B cell (primary cell): Measurements from ENCODE around the gene IFI27L2. TPM values are rescaled to one million over a fixed set of nuclear protein-coding genes. Genes with fewer than 3 reads are reported as not detected.

Experiments used
- ATAC-seq: fragments of 200-7000 bp; cut with Tn5 transposase; one replicate; pipeline ENCODE4 v1.10.0; 2021; ENCODE audit warnings: low read depth, mild to moderate bottlenecking, moderate number of reproducible peaks, moderate library complexity
- CTCF ChIA-PET: fragments of 350-600 bp; sonication (Branson Sonifier 250); formaldehyde crosslinking; loops from one replicate; lab custom pipeline; 2021; ENCODE audit warnings: antibody characterized with exemption, inconsistent platforms; lab: Charles Lee
- POLR2A ChIA-PET: fragments of 350-600 bp; sonication (Branson Sonifier 250); formaldehyde crosslinking; loops from one replicate; lab custom pipeline; 2021; ENCODE audit warnings: antibody characterized with exemption; lab: Charles Lee
- DNase-seq: peaks from one replicate; pipeline ENCODE4 v3.0.0; 2013
- H2AFZ ChIP-seq: 2 replicates; pipeline ENCODE4 v1.6.1; 2012; ENCODE audit warnings: mild to moderate bottlenecking, low read depth, low read length; ENCODE audit not compliant: insufficient read depth, poor library complexity, severe bottlenecking
- H3K27ac ChIP-seq, 2 donors: 1 replicate in 1 of 2; 2 replicates in 1 of 2; pipeline ENCODE4 v1.5.1; 2012 to 2013; ENCODE audit warnings: low read length in 2 of 2, mild to moderate bottlenecking in 2 of 2, moderate library complexity in 1 of 2
- H3K27me3 ChIP-seq, 4 experiments: fragments of 200-600 bp in 1 of 4; sonication (generic) in 1 of 4; replicated peaks in 1 of 4; 1 replicate in 2 of 4; 2 replicates in 2 of 4; pipeline versions ENCODE4 v1.6.1 to v1.7.0; 2013 to 2016; ENCODE audit warnings: low read length in 3 of 4, mild to moderate bottlenecking in 2 of 4, mixed read lengths in 1 of 4, moderate library complexity in 1 of 4; ENCODE audit not compliant: insufficient read depth in 4 of 4, control insufficient read depth in 3 of 4; ENCODE audit errors: control extremely low read depth in 1 of 4
- H3K36me3 ChIP-seq, 2 experiments: replicated peaks in 1 of 2; 1 replicate in 1 of 2; 2 replicates in 1 of 2; pipeline versions ENCODE4 v1.6.1 to v1.7.1; 2013; ENCODE audit warnings: low read length in 1 of 2; ENCODE audit not compliant: insufficient read depth in 2 of 2, control insufficient read depth in 1 of 2; ENCODE audit errors: control extremely low read depth in 1 of 2, extremely low read depth in 1 of 2
- H3K4me1 ChIP-seq, 2 donors: fragments of 200-600 bp in 1 of 2; sonication (generic) in 1 of 2; 1 replicate in 1 of 2; 2 replicates in 1 of 2; pipeline versions ENCODE4 v1.5.1 to v1.6.1; 2013 to 2017; ENCODE audit warnings: low read length in 2 of 2; ENCODE audit not compliant: control insufficient read depth in 2 of 2, insufficient read depth in 2 of 2
- H3K4me2 ChIP-seq: replicated peaks from 2 replicates; pipeline ENCODE3; 2012; ENCODE audit warnings: mild to moderate bottlenecking, low read depth, low read length; ENCODE audit not compliant: poor library complexity, severe bottlenecking
- H3K4me3 ChIP-seq, 5 experiments: fragments of 200-600 bp in 1 of 5; sonication (generic) in 1 of 5; 1 replicate in 3 of 5; 2 replicates in 2 of 5; pipeline versions ENCODE4 v1.5.1 to v1.7.0; 2011 to 2016; ENCODE audit warnings: low read length in 4 of 5, mild to moderate bottlenecking in 4 of 5, low read depth in 2 of 5, control low read depth in 1 of 5, moderate library complexity in 1 of 5; ENCODE audit not compliant: insufficient read depth in 1 of 5; ENCODE audit errors: control extremely low read depth in 1 of 5, extremely low read depth in 1 of 5
- H3K79me2 ChIP-seq: fragments of 200-600 bp; sonication (generic); one replicate; pipeline ENCODE4 v1.6.0; 2016; ENCODE audit warnings: low read length; ENCODE audit not compliant: control insufficient read depth, insufficient read depth
- H3K9ac ChIP-seq: fragments of 200-600 bp; sonication (generic); 2 replicates; pipeline ENCODE4 v1.6.1; 2017; ENCODE audit warnings: mild to moderate bottlenecking, low read length, moderate library complexity
- H3K9me3 ChIP-seq, 3 donors: one replicate each; pipeline versions ENCODE4 v1.6.1 to v1.7.1; 2013; ENCODE audit warnings: low read length in 2 of 3; ENCODE audit not compliant: control insufficient read depth in 2 of 3, insufficient read depth in 1 of 3; ENCODE audit errors: control extremely low read depth in 1 of 3
- H4K20me1 ChIP-seq: 2 replicates; pipeline ENCODE4 v1.6.0; 2012; ENCODE audit warnings: mild to moderate bottlenecking, low read length; ENCODE audit not compliant: insufficient read depth, control insufficient read depth, poor library complexity, severe bottlenecking
- H3K27ac Mint-ChIP-seq: one replicate; pipeline ENCODE4 v1.8.0; 2021; ENCODE audit warnings: mixed read lengths
- H3K27me3 Mint-ChIP-seq: one replicate; pipeline ENCODE4 v1.8.0; 2021; ENCODE audit warnings: mixed read lengths
- H3K4me1 Mint-ChIP-seq: one replicate; pipeline ENCODE4 v1.8.0; 2021; ENCODE audit warnings: mixed read lengths
- H3K4me3 Mint-ChIP-seq: one replicate; pipeline ENCODE4 v1.8.0; 2021; ENCODE audit warnings: mixed read lengths
- H3K9me3 Mint-ChIP-seq: one replicate; pipeline ENCODE4 v1.8.0; 2022; ENCODE audit warnings: mixed read lengths; ENCODE audit not compliant: insufficient read depth
- EZH2 ChIP-seq: IDR thresholded peaks from 2 replicates; pipeline ENCODE4 v1.6.1; 2012; ENCODE audit warnings: borderline replicate concordance, low read depth, mild to moderate bottlenecking, moderate library complexity, low read length; ENCODE audit not compliant: insufficient read depth, poor library complexity, severe bottlenecking
- WGBS: methylation state at CpG from one replicate; pipeline ENCODE4 v1.1.5; 2013; ENCODE audit warnings: missing lambda C conversion rate; ENCODE audit not compliant: insufficient coverage; 5-methylcytosine and 5-hydroxymethylcytosine counted together
- intact Hi-C: fragments of 100-400 bp; cut with micrococcal nuclease; formaldehyde crosslinking; loops from one replicate; pipeline ENCODE4 v1.10.0; 2022
- polyA plus RNA-seq: library from polyadenylated mRNA; depleted of rRNA; stranded (reverse); fragments of >200 nt; gene quantifications from 2 replicates; pipeline ENCODE4 v1.2.3, GENCODE V29; 2012
- total RNA-seq, 2 donors: library from RNA; stranded (reverse); fragments of 120-200 nt in 1 of 2; gene quantifications; 1 replicate in 1 of 2; 2 replicates in 1 of 2; pipeline versions ENCODE4 v1.2.3 to v1.2.4, GENCODE V29; 2013 to 2022
- TF ChIP-seq, protein P1 (sequence below): fragments of 200-600 bp; IDR thresholded peaks from one replicate; pipeline ENCODE4 v1.8.0; 2022; ENCODE audit warnings: antibody characterized with exemption, mild to moderate bottlenecking

Gene IFI27L2
- total and polyA plus RNA-seq, 2 donors (not counting 1 experiment from before 2014, with no cell fraction given), result 30.2 to 57.4 TPM

DNA sequence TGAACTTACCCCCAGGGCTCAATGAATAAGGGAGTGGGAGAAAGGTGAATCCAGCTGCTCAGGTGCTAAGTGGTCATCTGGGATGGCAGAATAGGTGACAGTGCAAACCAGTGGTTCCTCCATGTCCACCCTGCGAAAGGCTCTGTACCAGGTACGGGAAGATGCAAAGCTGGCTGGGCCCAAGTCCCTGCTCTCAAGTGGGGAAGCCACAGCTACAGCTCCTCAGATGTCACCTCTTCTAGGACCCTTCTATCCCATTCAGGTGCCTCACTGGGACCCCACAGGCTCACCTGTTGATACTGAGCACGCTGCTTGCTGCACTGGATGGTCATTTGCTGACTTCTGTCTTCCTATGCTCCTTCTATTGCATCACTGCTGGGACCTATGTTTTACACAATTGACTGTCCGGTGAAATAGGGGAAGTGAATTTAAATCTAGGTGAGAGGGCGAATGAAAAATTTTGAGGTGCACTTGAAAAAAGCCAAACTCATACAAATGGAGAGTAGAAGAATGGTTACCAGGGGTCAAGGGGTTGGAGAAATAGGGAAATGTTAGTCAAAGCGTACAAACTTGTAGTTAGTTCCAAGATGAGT is 24.4 kb upstream of the IFI27L2 start:
- CTCF ChIA-PET, result no interaction called here
- no peaks in the 10 kb centered on the region for H3K36me3 ChIP-seq
- no peak overlapping the region for H2AFZ ChIP-seq
- H3K4me3 ChIP-seq, result no peak overlapping the region
- Mint-ChIP-seq H3K4me3 (no peak overlapping the region), H3K27me3 (peaks cover 67% of the 10 kb centered on the region), H3K27ac (no peak overlapping the region), H3K4me1 (no peaks in the 10 kb centered on the region), H3K9me3 (no peaks in the 10 kb centered on the region)
- H3K4me1 ChIP-seq, result no peaks in the 10 kb centered on the region
- 70% methylated on average over 4 of the region's 6 CpGs for WGBS
- ATAC-seq (no peak), DNase-seq (no peak)
- peaks cover 0 to 5% (median 2%) of the 10 kb centered on the region in 4 experiments for H3K27me3 ChIP-seq
- POLR2A ChIA-PET, result no interaction called here
- H3K9ac ChIP-seq, result no peak overlapping the region
- no peaks in the 10 kb centered on the region for H3K79me2 ChIP-seq
- intact Hi-C loops, result no loop called here
- peaks cover 0 to 4% (median 0%) of the 10 kb centered on the region in 3 donors for H3K9me3 ChIP-seq
- H3K4me2 ChIP-seq, result no peak overlapping the region
- H3K27ac ChIP-seq, result no peak overlapping the region
- TF ChIP-seq, protein P1, sequence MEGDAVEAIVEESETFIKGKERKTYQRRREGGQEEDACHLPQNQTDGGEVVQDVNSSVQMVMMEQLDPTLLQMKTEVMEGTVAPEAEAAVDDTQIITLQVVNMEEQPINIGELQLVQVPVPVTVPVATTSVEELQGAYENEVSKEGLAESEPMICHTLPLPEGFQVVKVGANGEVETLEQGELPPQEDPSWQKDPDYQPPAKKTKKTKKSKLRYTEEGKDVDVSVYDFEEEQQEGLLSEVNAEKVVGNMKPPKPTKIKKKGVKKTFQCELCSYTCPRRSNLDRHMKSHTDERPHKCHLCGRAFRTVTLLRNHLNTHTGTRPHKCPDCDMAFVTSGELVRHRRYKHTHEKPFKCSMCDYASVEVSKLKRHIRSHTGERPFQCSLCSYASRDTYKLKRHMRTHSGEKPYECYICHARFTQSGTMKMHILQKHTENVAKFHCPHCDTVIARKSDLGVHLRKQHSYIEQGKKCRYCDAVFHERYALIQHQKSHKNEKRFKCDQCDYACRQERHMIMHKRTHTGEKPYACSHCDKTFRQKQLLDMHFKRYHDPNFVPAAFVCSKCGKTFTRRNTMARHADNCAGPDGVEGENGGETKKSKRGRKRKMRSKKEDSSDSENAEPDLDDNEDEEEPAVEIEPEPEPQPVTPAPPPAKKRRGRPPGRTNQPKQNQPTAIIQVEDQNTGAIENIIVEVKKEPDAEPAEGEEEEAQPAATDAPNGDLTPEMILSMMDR, result no peak
- TF ChIP-seq EZH2, result no peak
- no peaks in the 10 kb centered on the region for H4K20me1 ChIP-seq

DNA sequence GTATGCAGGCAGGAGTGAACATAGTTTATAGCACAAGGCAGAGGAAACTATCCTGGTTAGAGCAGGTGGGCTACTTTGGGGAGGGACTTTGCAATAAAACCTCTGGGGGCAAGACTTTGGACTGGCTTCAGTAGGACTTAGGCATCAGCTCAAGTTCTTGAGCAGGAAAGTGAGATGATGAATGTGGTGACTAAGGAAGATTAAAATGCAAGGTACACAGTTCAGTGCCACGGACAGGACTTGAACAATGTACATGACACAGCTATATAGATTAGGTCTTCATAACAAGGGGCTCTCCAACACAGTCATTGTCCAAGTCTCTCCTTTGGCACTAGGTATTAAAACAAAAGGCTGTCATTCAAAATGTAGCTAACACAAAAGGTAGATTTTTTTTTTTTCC is 23.3 kb upstream of the IFI27L2 start:
- TF ChIP-seq EZH2, result no peak
- TF ChIP-seq, protein P1, result no peak
- Mint-ChIP-seq H3K27me3 (peaks cover 65% of the 10 kb centered on the region), H3K4me1 (no peaks in the 10 kb centered on the region), H3K4me3 (no peak overlapping the region), H3K9me3 (no peaks in the 10 kb centered on the region), H3K27ac (no peak overlapping the region)
- H3K4me3 ChIP-seq, result no peak overlapping the region
- H3K36me3 ChIP-seq, result no peaks in the 10 kb centered on the region
- no peak overlapping the region for H3K27ac ChIP-seq
- peaks cover 0 to 4% (median 0%) of the 10 kb centered on the region in 3 donors for H3K9me3 ChIP-seq
- DNase-seq (no peak), ATAC-seq (no peak)
- ChIA-PET POLR2A (no interaction called here), CTCF (interaction anchor here (1.0 kb wide), 1 partner anchor 16 kb away, joined by 4 read pairs; no protein-coding TSS in a partner anchor)
- no CpG with 5 or more reads among the region's 1 CpG for WGBS
- H2AFZ ChIP-seq, result no peak overlapping the region
- intact Hi-C loops, result no loop called here
- H3K27me3 ChIP-seq, result peaks cover 0 to 5% (median 2%) of the 10 kb centered on the region in 4 experiments
- no peaks in the 10 kb centered on the region for H3K4me1 ChIP-seq
- H3K9ac ChIP-seq, result no peak overlapping the region
- no peak overlapping the region for H3K4me2 ChIP-seq
- no peaks in the 10 kb centered on the region for H4K20me1 ChIP-seq
- H3K79me2 ChIP-seq, result no peaks in the 10 kb centered on the region
